GM23338 (cell line): ENCODE results near the gene LINGO1.

ENCODE experiments used
- CREB1 ChIP-seq: fragments of 250-450 bp; sonication (Bioruptor Pico); IDR thresholded peaks from 2 replicates; pipeline ENCODE4 v1.5.0; 2020; ENCODE audit warnings: low read depth, mild to moderate bottlenecking, moderate library complexity
- EZH2 ChIP-seq: fragments of 200-600 bp; sonication (generic); IDR thresholded peaks from one replicate; pipeline ENCODE4 v1.8.0; 2017; ENCODE audit warnings: antibody characterized with exemption, mild to moderate bottlenecking, low read depth; ENCODE audit not compliant: unreplicated experiment
- JUNB ChIP-seq: IDR thresholded peaks from one replicate; pipeline ENCODE4 v1.6.1; 2016; ENCODE audit warnings: antibody characterized with exemption; ENCODE audit not compliant: unreplicated experiment
- STAT1 ChIP-seq: IDR thresholded peaks from one replicate; pipeline ENCODE4 v1.6.1; 2016; ENCODE audit warnings: antibody characterized with exemption; ENCODE audit not compliant: unreplicated experiment
- TF ChIP-seq, protein P1 (sequence below), 2 experiments: fragments of 200-600 bp in 1 of 2; sonication (generic) in 1 of 2; conservative IDR thresholded peaks; 2 replicates each; pipeline versions ENCODE4 v1.5.1 to v1.6.1; 2016 to 2017; ENCODE audit warnings: antibody characterized with exemption in 2 of 2, low read depth in 2 of 2, mild to moderate bottlenecking in 2 of 2, moderate library complexity in 1 of 2
- TF ChIP-seq, protein P2 (sequence below): IDR thresholded peaks from one replicate; pipeline ENCODE4 v1.6.1; 2018; ENCODE audit warnings: antibody characterized with exemption; ENCODE audit not compliant: unreplicated experiment

DNA sequence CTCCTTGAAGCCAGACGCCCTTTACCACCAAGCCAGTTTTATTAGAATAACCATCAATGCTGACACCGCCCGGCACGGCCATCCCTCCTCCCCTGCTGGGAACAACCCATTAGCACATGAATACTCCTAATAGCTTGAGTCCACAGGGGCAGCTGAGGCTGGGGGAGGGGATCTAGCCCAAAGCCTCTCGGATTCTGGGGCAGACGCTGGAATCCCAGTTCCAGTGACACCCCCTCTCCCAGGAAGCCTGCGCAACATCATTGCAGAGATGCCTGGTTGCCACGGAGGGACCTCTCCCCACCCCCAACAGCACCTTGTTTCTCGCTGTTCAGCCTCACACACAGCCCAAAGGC lies 1.2 kb upstream of the LINGO1 start:
- peak; percentile 20; the same call in 1 of the 2 replicates for TF ChIP-seq CREB1 (CRISPR knock-in tag)
- TF ChIP-seq, protein P1, sequence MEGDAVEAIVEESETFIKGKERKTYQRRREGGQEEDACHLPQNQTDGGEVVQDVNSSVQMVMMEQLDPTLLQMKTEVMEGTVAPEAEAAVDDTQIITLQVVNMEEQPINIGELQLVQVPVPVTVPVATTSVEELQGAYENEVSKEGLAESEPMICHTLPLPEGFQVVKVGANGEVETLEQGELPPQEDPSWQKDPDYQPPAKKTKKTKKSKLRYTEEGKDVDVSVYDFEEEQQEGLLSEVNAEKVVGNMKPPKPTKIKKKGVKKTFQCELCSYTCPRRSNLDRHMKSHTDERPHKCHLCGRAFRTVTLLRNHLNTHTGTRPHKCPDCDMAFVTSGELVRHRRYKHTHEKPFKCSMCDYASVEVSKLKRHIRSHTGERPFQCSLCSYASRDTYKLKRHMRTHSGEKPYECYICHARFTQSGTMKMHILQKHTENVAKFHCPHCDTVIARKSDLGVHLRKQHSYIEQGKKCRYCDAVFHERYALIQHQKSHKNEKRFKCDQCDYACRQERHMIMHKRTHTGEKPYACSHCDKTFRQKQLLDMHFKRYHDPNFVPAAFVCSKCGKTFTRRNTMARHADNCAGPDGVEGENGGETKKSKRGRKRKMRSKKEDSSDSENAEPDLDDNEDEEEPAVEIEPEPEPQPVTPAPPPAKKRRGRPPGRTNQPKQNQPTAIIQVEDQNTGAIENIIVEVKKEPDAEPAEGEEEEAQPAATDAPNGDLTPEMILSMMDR (conservative IDR thresholded peaks at IDR 0.05; ENCODE audit: low read depth in 2 of 2) = no peak
- no peak for TF ChIP-seq STAT1
- no peak for TF ChIP-seq EZH2
- no peak for TF ChIP-seq JUNB
- TF ChIP-seq, protein P2, sequence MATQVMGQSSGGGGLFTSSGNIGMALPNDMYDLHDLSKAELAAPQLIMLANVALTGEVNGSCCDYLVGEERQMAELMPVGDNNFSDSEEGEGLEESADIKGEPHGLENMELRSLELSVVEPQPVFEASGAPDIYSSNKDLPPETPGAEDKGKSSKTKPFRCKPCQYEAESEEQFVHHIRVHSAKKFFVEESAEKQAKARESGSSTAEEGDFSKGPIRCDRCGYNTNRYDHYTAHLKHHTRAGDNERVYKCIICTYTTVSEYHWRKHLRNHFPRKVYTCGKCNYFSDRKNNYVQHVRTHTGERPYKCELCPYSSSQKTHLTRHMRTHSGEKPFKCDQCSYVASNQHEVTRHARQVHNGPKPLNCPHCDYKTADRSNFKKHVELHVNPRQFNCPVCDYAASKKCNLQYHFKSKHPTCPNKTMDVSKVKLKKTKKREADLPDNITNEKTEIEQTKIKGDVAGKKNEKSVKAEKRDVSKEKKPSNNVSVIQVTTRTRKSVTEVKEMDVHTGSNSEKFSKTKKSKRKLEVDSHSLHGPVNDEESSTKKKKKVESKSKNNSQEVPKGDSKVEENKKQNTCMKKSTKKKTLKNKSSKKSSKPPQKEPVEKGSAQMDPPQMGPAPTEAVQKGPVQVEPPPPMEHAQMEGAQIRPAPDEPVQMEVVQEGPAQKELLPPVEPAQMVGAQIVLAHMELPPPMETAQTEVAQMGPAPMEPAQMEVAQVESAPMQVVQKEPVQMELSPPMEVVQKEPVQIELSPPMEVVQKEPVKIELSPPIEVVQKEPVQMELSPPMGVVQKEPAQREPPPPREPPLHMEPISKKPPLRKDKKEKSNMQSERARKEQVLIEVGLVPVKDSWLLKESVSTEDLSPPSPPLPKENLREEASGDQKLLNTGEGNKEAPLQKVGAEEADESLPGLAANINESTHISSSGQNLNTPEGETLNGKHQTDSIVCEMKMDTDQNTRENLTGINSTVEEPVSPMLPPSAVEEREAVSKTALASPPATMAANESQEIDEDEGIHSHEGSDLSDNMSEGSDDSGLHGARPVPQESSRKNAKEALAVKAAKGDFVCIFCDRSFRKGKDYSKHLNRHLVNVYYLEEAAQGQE = no peak
